Loucy (cell line): Measurements from ENCODE around the gene RBFOX2.

Experiments
- H2AFZ ChIP-seq: fragments of 200-600 bp; sonication (generic); 2 replicates; pipeline ENCODE4 v1.6.0; 2016; ENCODE audit warnings: antibody characterized with exemption, mild to moderate bottlenecking, low read length, moderate library complexity
- H3F3A ChIP-seq: fragments of 200-600 bp; 2 replicates; pipeline ENCODE4 v1.6.0; 2016; ENCODE audit warnings: antibody characterized with exemption, low read depth, mild to moderate bottlenecking
- H3K27me3 ChIP-seq: fragments of 200-600 bp; sonication (generic); 2 replicates; pipeline ENCODE4 v1.6.1; 2014; ENCODE audit warnings: low read length, mild to moderate bottlenecking; ENCODE audit not compliant: insufficient read depth, poor library complexity, severe bottlenecking
- H3K36me3 ChIP-seq: fragments of 200-600 bp; sonication (generic); 2 replicates; pipeline ENCODE4 v1.6.1; 2016; ENCODE audit warnings: low read length; ENCODE audit not compliant: insufficient read depth
- H3K4me1 ChIP-seq: fragments of 200-600 bp; sonication (generic); 2 replicates; pipeline ENCODE4 v1.5.1; 2014; ENCODE audit warnings: low read length, mild to moderate bottlenecking; ENCODE audit not compliant: insufficient read depth, poor library complexity, severe bottlenecking
- H3K4me2 ChIP-seq: fragments of 200-600 bp; sonication (generic); 2 replicates; pipeline ENCODE4 v1.6.0; 2014; ENCODE audit warnings: antibody characterized with exemption, low read length, low read depth, mild to moderate bottlenecking; ENCODE audit not compliant: poor library complexity, severe bottlenecking
- H3K4me3 ChIP-seq: fragments of 200-600 bp; sonication (generic); 2 replicates; pipeline ENCODE4 v1.5.1; 2014; ENCODE audit warnings: low read length, mild to moderate bottlenecking, mixed read lengths; ENCODE audit not compliant: poor library complexity, severe bottlenecking
- H3K79me2 ChIP-seq: fragments of 200-600 bp; sonication (generic); 2 replicates; pipeline ENCODE4 v1.6.1; 2014; ENCODE audit warnings: low read length; ENCODE audit not compliant: insufficient read depth
- H3K9ac ChIP-seq: fragments of 200-600 bp; sonication (generic); 2 replicates; pipeline ENCODE4 v1.6.0; 2014; ENCODE audit warnings: mild to moderate bottlenecking, low read depth, low read length, moderate library complexity; ENCODE audit not compliant: poor library complexity, severe bottlenecking
- H3K9me2 ChIP-seq: fragments of 200-600 bp; sonication (generic); replicated peaks from 2 replicates; pipeline ENCODE4 v1.6.1; 2016; ENCODE audit warnings: low read depth, low read length, mixed read lengths
- H3K9me3 ChIP-seq: fragments of 200-600 bp; sonication (generic); 2 replicates; pipeline ENCODE4 v1.6.1; 2014; ENCODE audit warnings: mild to moderate bottlenecking, antibody characterized with exemption, low read length, low read depth; ENCODE audit not compliant: insufficient read depth
- H4K20me1 ChIP-seq: fragments of 200-600 bp; sonication (generic); 2 replicates; pipeline ENCODE4 v1.6.0; 2014; ENCODE audit warnings: antibody characterized with exemption, low read length, mild to moderate bottlenecking; ENCODE audit not compliant: insufficient read depth, poor library complexity, severe bottlenecking
- EZH2phosphoT487 ChIP-seq: fragments of 200-600 bp; IDR thresholded peaks from 2 replicates; pipeline ENCODE4 v1.6.1; 2018; ENCODE audit warnings: antibody characterized with exemption, mild to moderate bottlenecking, moderate library complexity, borderline replicate concordance
- TF ChIP-seq, protein P1 (sequence below): fragments of 200-600 bp; sonication (generic); conservative IDR thresholded peaks from 2 replicates; pipeline ENCODE4 v1.5.1; 2014; ENCODE audit warnings: mild to moderate bottlenecking, antibody characterized with exemption, low read length

Gene RBFOX2

DNA sequence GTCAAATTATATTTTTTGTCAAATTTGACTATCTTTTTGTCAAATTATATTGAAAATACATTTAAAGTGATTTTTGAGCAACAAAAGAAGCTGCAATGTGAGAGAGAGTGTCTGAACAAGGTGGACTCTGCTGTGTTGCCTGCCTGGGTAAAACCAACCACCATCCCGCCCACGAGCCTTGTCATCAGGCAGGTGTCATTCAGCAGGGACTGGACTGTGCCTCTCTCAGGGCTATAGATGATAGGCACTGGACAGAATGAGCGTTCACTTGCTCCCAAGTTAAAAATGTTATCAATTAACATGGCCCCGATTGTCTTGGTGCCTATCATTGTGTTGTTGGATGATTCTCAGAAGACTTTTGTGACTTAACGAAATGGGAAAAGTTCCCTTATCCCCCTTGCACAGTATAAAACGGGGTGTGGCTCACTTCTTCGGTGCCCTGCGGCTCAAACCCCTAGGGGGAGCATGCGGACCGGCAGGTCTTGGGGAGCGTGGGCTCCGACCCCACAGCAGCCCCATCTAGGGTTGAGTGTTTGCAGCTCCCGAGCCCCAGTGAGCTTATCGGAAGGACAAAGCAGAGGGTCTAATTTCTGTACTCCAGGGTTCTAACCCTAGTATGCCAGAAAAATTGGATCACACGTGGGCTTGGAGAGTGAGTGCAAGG is 309.3 kb downstream of the RBFOX2 start:
- no peak overlapping the region for H3K4me3 ChIP-seq
- no peaks in the 10 kb centered on the region for H3K9me3 ChIP-seq
- TF ChIP-seq EZH2phosphoT487, result no peak
- TF ChIP-seq, protein P1, sequence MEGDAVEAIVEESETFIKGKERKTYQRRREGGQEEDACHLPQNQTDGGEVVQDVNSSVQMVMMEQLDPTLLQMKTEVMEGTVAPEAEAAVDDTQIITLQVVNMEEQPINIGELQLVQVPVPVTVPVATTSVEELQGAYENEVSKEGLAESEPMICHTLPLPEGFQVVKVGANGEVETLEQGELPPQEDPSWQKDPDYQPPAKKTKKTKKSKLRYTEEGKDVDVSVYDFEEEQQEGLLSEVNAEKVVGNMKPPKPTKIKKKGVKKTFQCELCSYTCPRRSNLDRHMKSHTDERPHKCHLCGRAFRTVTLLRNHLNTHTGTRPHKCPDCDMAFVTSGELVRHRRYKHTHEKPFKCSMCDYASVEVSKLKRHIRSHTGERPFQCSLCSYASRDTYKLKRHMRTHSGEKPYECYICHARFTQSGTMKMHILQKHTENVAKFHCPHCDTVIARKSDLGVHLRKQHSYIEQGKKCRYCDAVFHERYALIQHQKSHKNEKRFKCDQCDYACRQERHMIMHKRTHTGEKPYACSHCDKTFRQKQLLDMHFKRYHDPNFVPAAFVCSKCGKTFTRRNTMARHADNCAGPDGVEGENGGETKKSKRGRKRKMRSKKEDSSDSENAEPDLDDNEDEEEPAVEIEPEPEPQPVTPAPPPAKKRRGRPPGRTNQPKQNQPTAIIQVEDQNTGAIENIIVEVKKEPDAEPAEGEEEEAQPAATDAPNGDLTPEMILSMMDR, result peak; percentile 32
- H4K20me1 ChIP-seq, result no peaks in the 10 kb centered on the region
- H3K9me2 ChIP-seq, result no peaks in the 10 kb centered on the region
- H3K27me3 ChIP-seq, result no peaks in the 10 kb centered on the region
- H3K9ac ChIP-seq, result no peak overlapping the region
- no peaks in the 10 kb centered on the region for H3K4me1 ChIP-seq
- H3K79me2 ChIP-seq, result no peaks in the 10 kb centered on the region
- no peaks in the 10 kb centered on the region for H3F3A ChIP-seq
- no peak overlapping the region for H3K4me2 ChIP-seq
- no peak overlapping the region for H2AFZ ChIP-seq
- no peaks in the 10 kb centered on the region for H3K36me3 ChIP-seq

DNA sequence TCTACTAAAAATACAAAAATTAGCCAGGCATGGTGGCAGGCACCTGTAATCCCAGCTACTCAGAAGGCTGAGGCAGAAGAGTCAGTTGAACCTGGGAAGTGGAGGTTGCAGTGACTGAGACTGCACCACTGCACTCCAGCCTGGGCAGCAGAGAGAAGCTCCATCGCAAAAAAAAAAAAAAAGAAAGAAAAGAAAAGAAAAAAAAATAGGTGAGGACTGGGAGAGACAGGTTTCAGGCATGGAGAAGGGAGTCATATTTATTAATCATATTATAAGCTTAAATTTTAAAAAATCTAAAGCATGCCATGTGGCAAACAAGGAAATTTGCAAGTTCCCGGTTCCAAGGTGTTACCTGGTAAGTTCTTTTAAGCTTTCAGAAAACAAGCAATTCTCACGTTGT is 311.1 kb downstream of the RBFOX2 start, which contains the start of gene APOL5:
APOL5 (plus strand) TSS at position 301 of the 400 bp plus-strand sequence; CDS start at position 301, 0 bp downstream.
- no peak within 1 kb of the TSS for H3K4me2 ChIP-seq
- no peaks in the 10 kb centered on the region for H3K27me3 ChIP-seq
- H2AFZ ChIP-seq, result no peak within 1 kb of the TSS
- TF ChIP-seq, protein P1, result no peak
- TF ChIP-seq EZH2phosphoT487, result no peak
- no peaks in the 10 kb centered on the region for H3K4me1 ChIP-seq
- H3K9me2 ChIP-seq, result no peaks in the 10 kb centered on the region
- no peaks in the 10 kb centered on the region for H3F3A ChIP-seq
- H3K79me2 ChIP-seq, result no peaks in the 10 kb centered on the region
- no peak within 1 kb of the TSS for H3K4me3 ChIP-seq
- H3K36me3 ChIP-seq, result no peaks in the 10 kb centered on the region
- H3K9ac ChIP-seq, result no peak within 1 kb of the TSS
- H4K20me1 ChIP-seq, result no peaks in the 10 kb centered on the region
- H3K9me3 ChIP-seq, result 0 out of 2 replicates have a peak, but pooled peaks cover 3% of the 10 kb centered on the region

DNA sequence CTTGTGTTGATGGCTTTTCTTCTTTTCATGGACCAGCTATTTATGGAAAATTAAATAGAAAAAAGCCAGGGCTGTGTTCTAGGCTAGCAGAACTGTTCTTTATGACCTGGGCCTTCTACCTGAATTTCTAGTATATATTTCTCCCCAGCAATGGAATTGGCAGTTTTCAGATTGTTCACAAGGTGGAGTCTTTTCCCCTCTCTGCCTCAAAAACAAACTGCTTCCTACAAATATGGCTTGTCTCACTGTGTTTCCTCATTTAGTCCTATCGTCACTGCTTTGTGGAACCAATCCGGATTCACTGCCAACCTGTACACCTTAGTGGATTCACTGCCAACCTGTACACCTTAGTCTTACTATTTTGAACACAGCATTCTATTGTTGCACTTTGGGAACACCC is 316.0 kb downstream of the RBFOX2 start:
- H3K9me2 ChIP-seq, result no peaks in the 10 kb centered on the region
- no peaks in the 10 kb centered on the region for H3K27me3 ChIP-seq
- H3K4me2 ChIP-seq, result no peak overlapping the region
- no peaks in the 10 kb centered on the region for H4K20me1 ChIP-seq
- no peaks in the 10 kb centered on the region for H3K79me2 ChIP-seq
- TF ChIP-seq EZH2phosphoT487, result no peak
- TF ChIP-seq, protein P1, result peak; percentile 41
- H3K9ac ChIP-seq, result no peak overlapping the region
- no peaks in the 10 kb centered on the region for H3F3A ChIP-seq
- no peaks in the 10 kb centered on the region for H3K36me3 ChIP-seq
- H3K9me3 ChIP-seq, result 0 out of 2 replicates have a peak, but pooled peaks cover 3% of the 10 kb centered on the region
- H2AFZ ChIP-seq, result 0 out of 2 replicates have a peak overlapping the region, but pooled peaks have one; percentile 52
- no peaks in the 10 kb centered on the region for H3K4me1 ChIP-seq
- H3K4me3 ChIP-seq, result no peak overlapping the region
